Liver (tissue), 9 donors: ENCODE measurements around the gene YAE1. TPM values are rescaled to one million over a fixed set of nuclear protein-coding genes. Genes with fewer than 3 reads are reported as not detected.

ENCODE experiments used
- DNase-seq: peaks from one replicate; pipeline ENCODE4 v3.0.0-alpha.2; 2017; ENCODE audit warnings: low spot score
- H3K27ac ChIP-seq, 2 donors: one replicate each; pipeline ENCODE4 v1.7.0; 2013; ENCODE audit warnings: inconsistent platforms in 2 of 2, low read length in 2 of 2, control low read depth in 1 of 2, low read depth in 1 of 2, mild to moderate bottlenecking in 1 of 2
- H3K27me3 ChIP-seq, 4 donors: one replicate each; pipeline versions ENCODE4 v1.6.1 to v1.7.0; 2013; ENCODE audit warnings: low read length in 3 of 4, inconsistent platforms in 1 of 4, mild to moderate bottlenecking in 1 of 4, moderate library complexity in 1 of 4; ENCODE audit not compliant: control insufficient read depth in 4 of 4, insufficient read depth in 4 of 4
- H3K36me3 ChIP-seq, 4 donors: one replicate each; pipeline versions ENCODE4 v1.6.1 to v1.7.0; 2013; ENCODE audit warnings: low read length in 3 of 4, mild to moderate bottlenecking in 3 of 4, low read depth in 1 of 4, moderate library complexity in 1 of 4; ENCODE audit not compliant: control insufficient read depth in 4 of 4, insufficient read depth in 3 of 4
- H3K4me1 ChIP-seq, 4 donors: one replicate each; pipeline versions ENCODE4 v1.6.1 to v1.7.0; 2013; ENCODE audit warnings: low read length in 3 of 4, mild to moderate bottlenecking in 3 of 4, moderate library complexity in 1 of 4; ENCODE audit not compliant: control insufficient read depth in 4 of 4, insufficient read depth in 4 of 4
- H3K4me3 ChIP-seq, 3 donors: one replicate each; pipeline versions ENCODE4 v1.6.1 to v1.7.0; 2013; ENCODE audit warnings: low read length in 3 of 3, control low read depth in 1 of 3, low read depth in 1 of 3, mild to moderate bottlenecking in 1 of 3
- H3K9ac ChIP-seq, 2 donors: one replicate each; pipeline ENCODE4 v1.7.0; 2013; ENCODE audit warnings: low read length in 2 of 2, mild to moderate bottlenecking in 2 of 2, moderate library complexity in 2 of 2, control low read depth in 1 of 2, low read depth in 1 of 2
- H3K9me3 ChIP-seq, 4 donors: one replicate each; pipeline versions ENCODE4 v1.6.1 to v1.7.0; 2013; ENCODE audit warnings: low read length in 3 of 4; ENCODE audit not compliant: control insufficient read depth in 4 of 4
- EGR1 ChIP-seq, 2 donors: IDR thresholded peaks; 2 replicates each; pipeline ENCODE4 v1.6.1; 2016 to 2018; ENCODE audit warnings: antibody characterized with exemption in 2 of 2, low read depth in 2 of 2
- FOXA1 ChIP-seq: IDR thresholded peaks from 2 replicates; pipeline ENCODE4 v1.6.1; 2016; ENCODE audit warnings: antibody characterized with exemption
- FOXA2 ChIP-seq: IDR thresholded peaks from 2 replicates; pipeline ENCODE4 v1.6.1; 2016; ENCODE audit warnings: antibody characterized with exemption
- GABPA ChIP-seq, 2 donors: IDR thresholded peaks in 1 of 2; conservative IDR thresholded peaks in 1 of 2; 2 replicates each; pipeline ENCODE4 v1.6.1; 2016; ENCODE audit warnings: antibody characterized with exemption in 2 of 2, mild to moderate bottlenecking in 1 of 2, moderate library complexity in 1 of 2
- HNF4A ChIP-seq, 2 donors: conservative IDR thresholded peaks; 2 replicates each; pipeline ENCODE4 v1.6.1; 2016; ENCODE audit warnings: antibody characterized with exemption in 2 of 2, mild to moderate bottlenecking in 2 of 2
- HNF4G ChIP-seq: IDR thresholded peaks from 2 replicates; pipeline ENCODE4 v1.6.1; 2016; ENCODE audit warnings: antibody characterized with exemption
- JUND ChIP-seq, 2 donors: IDR thresholded peaks; 2 replicates each; pipeline ENCODE4 v1.6.1; 2016; ENCODE audit warnings: antibody characterized with exemption in 2 of 2
- NR2F2 ChIP-seq: IDR thresholded peaks from 2 replicates; pipeline ENCODE4 v1.6.1; 2016; ENCODE audit warnings: antibody characterized with exemption
- RXRA ChIP-seq, 2 donors: IDR thresholded peaks; 2 replicates each; pipeline ENCODE4 v1.6.1; 2017 to 2018; ENCODE audit warnings: antibody characterized with exemption in 2 of 2, mild to moderate bottlenecking in 1 of 2
- SP1 ChIP-seq: IDR thresholded peaks from 2 replicates; pipeline ENCODE4 v1.6.1; 2018; ENCODE audit warnings: antibody characterized with exemption, mild to moderate bottlenecking
- TAF1 ChIP-seq: conservative IDR thresholded peaks from 2 replicates; pipeline ENCODE4 v1.6.1; 2016; ENCODE audit warnings: antibody characterized with exemption, mild to moderate bottlenecking
- WGBS: extraction: QIAGEN DNeasy Blood & Tissue Kit; methylation state at CpG from one replicate; pipeline ENCODE4 v1.1.7; 2013; 5-methylcytosine and 5-hydroxymethylcytosine counted together
- polyA plus RNA-seq, 2 donors: library from polyadenylated mRNA; stranded (reverse) in 1 of 2; unstranded in 1 of 2; fragments of 200-250 nt in 1 of 2; fragments of >200 nt in 1 of 2; fragmentation: Nextera tagmentation in 1 of 2; extraction: Ambion mirVana in 1 of 2; gene quantifications; one replicate each; pipeline versions ENCODE4 v1.2.1 to v1.2.3, GENCODE V29; 2013 to 2015
- total RNA-seq, 2 donors: library from RNA; depleted of rRNA; stranded (reverse); fragments of >200 nt; gene quantifications; one replicate each; pipeline ENCODE4 v1.2.3, GENCODE V29; 2014
- TF ChIP-seq, protein P1 (sequence below): IDR thresholded peaks from 2 replicates; pipeline ENCODE4 v1.6.1; 2016; ENCODE audit warnings: antibody characterized with exemption, mild to moderate bottlenecking
- TF ChIP-seq, protein P2 (sequence below): fragments of 150-350 bp; IDR thresholded peaks from 2 replicates; pipeline ENCODE4 v1.5.1; 2017; ENCODE audit warnings: improper control_type of control experiment, low read depth, low read length; ENCODE audit not compliant: missing input control
- TF ChIP-seq, protein P3 (sequence below): IDR thresholded peaks from 2 replicates; pipeline ENCODE4 v1.6.1; 2016; ENCODE audit warnings: antibody characterized with exemption
- TF ChIP-seq, protein P4 (sequence below): IDR thresholded peaks from 2 replicates; pipeline ENCODE4 v1.6.1; 2016; ENCODE audit warnings: antibody characterized with exemption
- donor health status: healthy.
- donor health status: healthy.
- donor health status: healthy.
- donor health status: healthy.
- donor health status: healthy.

Gene YAE1
- total and polyA plus RNA-seq, 4 donors, result 6.7 to 12.0 (median 9.9) TPM

DNA sequence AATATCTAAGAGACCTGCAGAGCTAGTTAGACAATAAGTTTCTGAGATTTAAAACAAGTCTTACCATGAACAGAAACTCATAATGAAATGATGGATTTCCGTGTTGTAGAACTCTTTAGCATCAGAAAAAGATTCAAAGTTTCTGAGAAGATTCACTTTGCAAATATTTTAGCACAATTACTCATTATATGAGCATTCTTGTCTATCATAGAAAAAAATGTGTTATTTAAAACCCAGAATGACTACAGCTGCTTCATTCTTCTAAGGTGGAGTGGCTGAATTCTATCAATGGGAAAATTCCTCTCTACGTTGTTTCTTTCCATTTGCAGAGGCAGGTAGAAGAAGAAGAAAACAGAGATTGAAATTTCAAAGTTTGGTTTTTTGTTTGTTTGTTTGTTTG, 36.1 kb downstream of the YAE1 start:
- H3K36me3 ChIP-seq, result no peaks in the 10 kb centered on the region
- H3K9me3 ChIP-seq, result no peaks in the 10 kb centered on the region
- H3K4me3 ChIP-seq, result no peak overlapping the region
- TF ChIP-seq, protein P1, sequence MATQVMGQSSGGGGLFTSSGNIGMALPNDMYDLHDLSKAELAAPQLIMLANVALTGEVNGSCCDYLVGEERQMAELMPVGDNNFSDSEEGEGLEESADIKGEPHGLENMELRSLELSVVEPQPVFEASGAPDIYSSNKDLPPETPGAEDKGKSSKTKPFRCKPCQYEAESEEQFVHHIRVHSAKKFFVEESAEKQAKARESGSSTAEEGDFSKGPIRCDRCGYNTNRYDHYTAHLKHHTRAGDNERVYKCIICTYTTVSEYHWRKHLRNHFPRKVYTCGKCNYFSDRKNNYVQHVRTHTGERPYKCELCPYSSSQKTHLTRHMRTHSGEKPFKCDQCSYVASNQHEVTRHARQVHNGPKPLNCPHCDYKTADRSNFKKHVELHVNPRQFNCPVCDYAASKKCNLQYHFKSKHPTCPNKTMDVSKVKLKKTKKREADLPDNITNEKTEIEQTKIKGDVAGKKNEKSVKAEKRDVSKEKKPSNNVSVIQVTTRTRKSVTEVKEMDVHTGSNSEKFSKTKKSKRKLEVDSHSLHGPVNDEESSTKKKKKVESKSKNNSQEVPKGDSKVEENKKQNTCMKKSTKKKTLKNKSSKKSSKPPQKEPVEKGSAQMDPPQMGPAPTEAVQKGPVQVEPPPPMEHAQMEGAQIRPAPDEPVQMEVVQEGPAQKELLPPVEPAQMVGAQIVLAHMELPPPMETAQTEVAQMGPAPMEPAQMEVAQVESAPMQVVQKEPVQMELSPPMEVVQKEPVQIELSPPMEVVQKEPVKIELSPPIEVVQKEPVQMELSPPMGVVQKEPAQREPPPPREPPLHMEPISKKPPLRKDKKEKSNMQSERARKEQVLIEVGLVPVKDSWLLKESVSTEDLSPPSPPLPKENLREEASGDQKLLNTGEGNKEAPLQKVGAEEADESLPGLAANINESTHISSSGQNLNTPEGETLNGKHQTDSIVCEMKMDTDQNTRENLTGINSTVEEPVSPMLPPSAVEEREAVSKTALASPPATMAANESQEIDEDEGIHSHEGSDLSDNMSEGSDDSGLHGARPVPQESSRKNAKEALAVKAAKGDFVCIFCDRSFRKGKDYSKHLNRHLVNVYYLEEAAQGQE, result no peak
- TF ChIP-seq, protein P2, sequence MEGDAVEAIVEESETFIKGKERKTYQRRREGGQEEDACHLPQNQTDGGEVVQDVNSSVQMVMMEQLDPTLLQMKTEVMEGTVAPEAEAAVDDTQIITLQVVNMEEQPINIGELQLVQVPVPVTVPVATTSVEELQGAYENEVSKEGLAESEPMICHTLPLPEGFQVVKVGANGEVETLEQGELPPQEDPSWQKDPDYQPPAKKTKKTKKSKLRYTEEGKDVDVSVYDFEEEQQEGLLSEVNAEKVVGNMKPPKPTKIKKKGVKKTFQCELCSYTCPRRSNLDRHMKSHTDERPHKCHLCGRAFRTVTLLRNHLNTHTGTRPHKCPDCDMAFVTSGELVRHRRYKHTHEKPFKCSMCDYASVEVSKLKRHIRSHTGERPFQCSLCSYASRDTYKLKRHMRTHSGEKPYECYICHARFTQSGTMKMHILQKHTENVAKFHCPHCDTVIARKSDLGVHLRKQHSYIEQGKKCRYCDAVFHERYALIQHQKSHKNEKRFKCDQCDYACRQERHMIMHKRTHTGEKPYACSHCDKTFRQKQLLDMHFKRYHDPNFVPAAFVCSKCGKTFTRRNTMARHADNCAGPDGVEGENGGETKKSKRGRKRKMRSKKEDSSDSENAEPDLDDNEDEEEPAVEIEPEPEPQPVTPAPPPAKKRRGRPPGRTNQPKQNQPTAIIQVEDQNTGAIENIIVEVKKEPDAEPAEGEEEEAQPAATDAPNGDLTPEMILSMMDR, result no peak
- TF ChIP-seq, protein P3, sequence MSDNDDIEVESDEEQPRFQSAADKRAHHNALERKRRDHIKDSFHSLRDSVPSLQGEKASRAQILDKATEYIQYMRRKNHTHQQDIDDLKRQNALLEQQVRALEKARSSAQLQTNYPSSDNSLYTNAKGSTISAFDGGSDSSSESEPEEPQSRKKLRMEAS, result no peak
- TF ChIP-seq GABPA (IDR thresholded peaks at IDR 0.05 in 1 of 2, conservative IDR thresholded peaks at IDR 0.05 in 1 of 2) (no peak), HNF4G (no peak), TAF1 (no peak), HNF4A (conservative IDR thresholded peaks at IDR 0.05) (no peak), JUND (IDR thresholded peaks at IDR 0.05) (no peak), NR2F2 (no peak), FOXA1 (no peak), FOXA2 (no peak)
- TF ChIP-seq, protein P4, sequence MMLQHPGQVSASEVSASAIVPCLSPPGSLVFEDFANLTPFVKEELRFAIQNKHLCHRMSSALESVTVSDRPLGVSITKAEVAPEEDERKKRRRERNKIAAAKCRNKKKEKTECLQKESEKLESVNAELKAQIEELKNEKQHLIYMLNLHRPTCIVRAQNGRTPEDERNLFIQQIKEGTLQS, result no peak
- no peaks in the 10 kb centered on the region for H3K27me3 ChIP-seq
- no peak overlapping the region for H3K9ac ChIP-seq
- WGBS, result 50% methylated on average over 2 of the region's 2 CpGs
- no peak overlapping the region for H3K27ac ChIP-seq
- H3K4me1 ChIP-seq, result no peaks in the 10 kb centered on the region
- no peak for DNase-seq

DNA sequence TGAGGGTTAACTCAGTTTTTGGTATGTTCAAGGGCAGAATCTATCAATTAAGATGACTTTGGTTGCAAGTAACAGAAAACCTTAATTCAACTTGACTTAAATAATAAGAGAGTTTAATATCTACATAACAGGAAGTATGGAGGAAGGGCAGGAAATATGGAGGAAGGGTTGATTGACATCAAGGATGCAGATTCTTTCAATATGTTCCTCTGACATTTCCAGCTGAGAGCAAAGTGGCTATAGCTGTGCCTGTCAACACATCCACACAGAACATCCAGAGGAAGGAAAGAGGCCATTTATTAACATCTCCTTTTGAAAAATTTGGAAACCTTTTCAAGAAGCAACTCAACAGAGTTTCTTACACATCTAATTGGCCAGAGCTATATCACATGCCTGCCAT, 37.7 kb downstream of the YAE1 start:
- no peaks in the 10 kb centered on the region for H3K36me3 ChIP-seq
- H3K4me1 ChIP-seq, result no peaks in the 10 kb centered on the region
- H3K9me3 ChIP-seq, result no peaks in the 10 kb centered on the region
- TF ChIP-seq FOXA1 (no peak), EGR1 (IDR thresholded peaks at IDR 0.05; ENCODE audit: low read depth in 2 of 2) (no peak)
- no peak overlapping the region for H3K27ac ChIP-seq
- DNase-seq, result no peak
- H3K4me3 ChIP-seq, result no peak overlapping the region
- no peaks in the 10 kb centered on the region for H3K27me3 ChIP-seq
- no peak overlapping the region for H3K9ac ChIP-seq

DNA sequence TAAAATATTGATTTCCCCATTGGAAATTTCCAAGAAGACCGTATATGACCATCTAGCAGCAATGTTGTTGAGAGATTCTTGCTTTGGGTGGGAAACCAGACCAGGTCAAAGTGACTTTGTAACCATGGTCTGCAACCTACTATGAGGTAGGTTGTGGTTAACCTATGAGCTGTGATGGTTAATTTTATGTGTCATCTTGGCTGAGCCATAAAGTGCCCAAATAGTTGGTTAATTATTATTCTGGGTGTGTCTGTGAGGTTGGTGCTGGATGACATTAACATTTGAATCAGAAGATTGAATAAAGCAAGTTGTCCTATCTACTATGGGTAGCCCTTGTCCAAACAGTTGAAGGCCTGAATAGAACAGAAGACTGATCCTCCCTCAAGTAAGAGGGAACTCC, 38.9 kb downstream of the YAE1 start:
- no peak overlapping the region for H3K9ac ChIP-seq
- DNase-seq, result no peak
- H3K36me3 ChIP-seq, result no peaks in the 10 kb centered on the region
- H3K4me1 ChIP-seq, result no peaks in the 10 kb centered on the region
- TF ChIP-seq, protein P2, result no peak
- TF ChIP-seq FOXA1 (no peak), SP1 (no peak), JUND (IDR thresholded peaks at IDR 0.05) (no peak), RXRA (IDR thresholded peaks at IDR 0.05) (no peak), HNF4A (conservative IDR thresholded peaks at IDR 0.05) (no peak)
- TF ChIP-seq, protein P4, result no peak
- TF ChIP-seq, protein P1, result no peak
- no peak overlapping the region for H3K27ac ChIP-seq
- no peaks in the 10 kb centered on the region for H3K9me3 ChIP-seq
- no peaks in the 10 kb centered on the region for H3K27me3 ChIP-seq
- WGBS, result 89% methylated on average over 1 of the region's 1 CpG
- no peak overlapping the region for H3K4me3 ChIP-seq
